RPMI7951 (cell line): ENCODE measurements around the gene ZNF865. TPM values are rescaled to one million over a fixed set of nuclear protein-coding genes. Genes with fewer than 3 reads are reported as not detected.

Source experiments
- DNase-seq: peaks from one replicate; pipeline ENCODE4 v3.0.0-alpha.2; 2012; ENCODE audit warnings: low read depth
- total RNA-seq: library from RNA; depleted of rRNA; stranded (reverse); fragments of >200 nt; shearing (Covaris generic); gene quantifications from 2 replicates; pipeline ENCODE4 v1.2.3, GENCODE V29; 2014

The ZNF865 gene
- total RNA-seq, 1 experiment from 2014 or later: 0.12 TPM

- DNase-seq: peak; percentile 95
These were observed 225 bp upstream of the ZNF865 start for GRCh38 chr19:55605207-55605636.

DNA sequence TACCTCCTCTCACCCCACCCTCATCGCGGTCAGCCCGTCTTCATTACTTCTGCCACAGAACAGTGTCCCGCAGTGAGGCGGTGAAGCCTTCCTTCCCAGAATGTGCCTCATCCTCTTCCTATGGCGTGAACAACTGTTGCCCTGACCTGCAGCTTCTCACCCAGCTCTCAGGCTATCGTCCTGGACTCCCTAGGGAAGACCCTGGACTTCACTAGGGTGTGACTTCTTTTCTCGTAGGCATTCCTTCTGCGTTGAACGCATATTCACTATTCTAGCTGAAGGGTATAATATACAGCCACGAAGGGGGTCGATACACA, 982 bp downstream of the ZNF865 start:
- DNase-seq: no peak

DNA sequence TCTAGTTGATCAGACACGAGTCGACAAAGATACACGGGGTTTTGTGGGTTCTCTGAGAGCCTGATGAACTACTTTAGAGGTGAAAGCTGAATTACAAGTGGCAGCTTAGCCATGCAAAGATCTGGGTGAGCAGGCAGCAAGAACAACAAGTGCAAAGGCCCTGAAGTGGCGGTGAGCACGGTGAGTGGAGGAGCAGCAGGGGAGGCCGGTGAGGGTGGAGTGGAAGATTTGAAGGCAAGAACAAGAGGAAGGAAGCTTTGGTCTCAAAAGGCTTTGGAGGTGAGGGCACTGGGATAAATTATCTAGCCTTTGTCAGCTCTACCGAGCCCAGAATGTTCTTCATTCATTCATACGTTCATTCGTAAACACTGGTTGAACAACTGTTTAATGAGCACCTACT, 1.4 kb downstream of the ZNF865 start:
- DNase-seq: no peak

DNA sequence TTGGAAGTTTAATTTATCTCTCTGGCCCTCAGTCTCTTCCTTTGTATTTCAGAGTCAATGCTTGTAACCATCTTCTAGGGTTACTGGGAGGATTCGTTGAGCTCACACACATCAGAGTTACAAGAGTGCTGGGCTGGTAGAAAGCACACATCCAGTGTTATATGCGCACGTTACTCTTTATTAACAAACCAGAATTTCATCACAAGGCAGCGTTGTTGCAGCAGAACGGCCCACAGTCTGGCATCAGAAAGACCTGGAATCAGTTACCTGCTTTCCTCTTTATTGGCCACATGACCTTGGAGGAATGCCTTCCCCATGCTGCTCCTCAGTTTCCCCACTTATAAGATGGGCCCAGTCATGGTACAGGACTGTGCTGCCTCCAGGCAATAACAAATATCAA, 3.9 kb downstream of the ZNF865 start:
- no peak for DNase-seq

- no peak for DNase-seq
These were observed 6.0 kb downstream of the ZNF865 start for GRCh38 chr19:55611300-55611982.

DNA sequence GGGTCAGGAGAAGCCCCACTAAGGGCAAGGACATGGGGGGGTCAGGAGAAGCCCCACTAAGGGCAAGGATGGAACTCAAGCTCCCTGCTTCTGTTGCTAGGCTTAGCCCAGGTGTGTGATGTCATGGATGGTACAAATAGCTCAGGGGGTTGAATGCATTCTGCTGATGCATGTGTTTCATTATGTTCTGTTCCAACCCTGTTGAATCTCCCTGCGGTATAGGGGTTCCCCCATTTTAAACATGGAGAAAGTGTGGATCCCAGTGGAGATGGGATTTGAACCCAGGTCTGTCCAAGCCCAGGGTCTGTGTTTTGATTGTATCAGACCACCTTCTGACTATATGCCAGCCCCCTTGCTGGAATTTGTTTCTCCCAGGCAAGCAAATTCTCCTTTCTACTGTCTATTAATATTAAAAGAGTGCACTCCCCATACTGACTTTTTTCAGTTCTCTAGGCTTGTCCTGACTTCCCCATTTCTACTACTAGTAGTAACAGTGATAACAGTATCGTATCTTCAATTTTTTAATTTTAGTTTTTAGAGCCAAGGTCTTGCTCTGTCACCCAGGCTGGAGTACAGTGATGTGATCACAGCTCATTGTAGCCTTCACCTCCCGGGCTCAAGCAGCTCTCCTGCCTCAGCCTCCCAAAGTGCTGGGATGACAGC, 6.7 kb downstream of the ZNF865 start:
- DNase-seq: no peak

- no peak for DNase-seq
These were observed 7.9 kb downstream of the ZNF865 start for GRCh38 chr19:55613396-55613795.

DNA sequence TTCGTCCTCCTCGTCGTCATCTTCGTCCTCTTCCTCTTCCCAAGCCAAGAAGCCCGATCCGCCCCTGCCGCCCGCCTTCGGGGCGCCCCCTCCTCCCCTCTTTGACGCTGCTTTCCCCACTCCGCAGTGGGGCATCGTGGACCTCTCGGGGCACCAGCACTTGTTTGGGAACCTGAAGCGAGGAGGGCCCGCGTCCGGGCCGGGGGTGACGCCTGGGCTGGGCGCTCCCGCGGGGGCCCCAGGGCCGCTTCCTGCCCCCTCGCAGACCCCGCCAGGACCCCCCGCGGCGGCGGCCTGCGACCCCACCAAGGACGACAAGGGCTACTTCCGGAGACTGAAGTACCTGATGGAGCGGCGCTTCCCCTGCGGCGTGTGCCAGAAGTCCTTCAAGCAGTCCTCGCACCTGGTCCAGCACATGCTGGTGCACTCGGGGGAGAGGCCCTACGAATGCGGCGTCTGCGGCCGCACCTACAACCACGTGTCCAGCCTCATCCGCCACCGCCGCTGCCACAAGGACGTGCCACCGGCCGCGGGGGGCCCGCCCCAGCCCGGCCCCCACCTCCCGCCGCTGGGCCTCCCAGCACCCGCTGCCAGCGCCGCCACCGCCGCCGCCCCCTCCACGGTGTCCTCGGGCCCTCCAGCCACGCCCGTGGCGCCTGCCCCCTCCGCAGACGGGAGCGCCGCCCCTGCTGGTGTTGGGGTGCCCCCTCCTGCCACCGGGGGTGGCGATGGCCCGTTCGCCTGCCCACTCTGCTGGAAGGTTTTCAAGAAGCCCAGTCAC, 8.7 kb downstream of the ZNF865 start:
- DNase-seq: no peak

DNA sequence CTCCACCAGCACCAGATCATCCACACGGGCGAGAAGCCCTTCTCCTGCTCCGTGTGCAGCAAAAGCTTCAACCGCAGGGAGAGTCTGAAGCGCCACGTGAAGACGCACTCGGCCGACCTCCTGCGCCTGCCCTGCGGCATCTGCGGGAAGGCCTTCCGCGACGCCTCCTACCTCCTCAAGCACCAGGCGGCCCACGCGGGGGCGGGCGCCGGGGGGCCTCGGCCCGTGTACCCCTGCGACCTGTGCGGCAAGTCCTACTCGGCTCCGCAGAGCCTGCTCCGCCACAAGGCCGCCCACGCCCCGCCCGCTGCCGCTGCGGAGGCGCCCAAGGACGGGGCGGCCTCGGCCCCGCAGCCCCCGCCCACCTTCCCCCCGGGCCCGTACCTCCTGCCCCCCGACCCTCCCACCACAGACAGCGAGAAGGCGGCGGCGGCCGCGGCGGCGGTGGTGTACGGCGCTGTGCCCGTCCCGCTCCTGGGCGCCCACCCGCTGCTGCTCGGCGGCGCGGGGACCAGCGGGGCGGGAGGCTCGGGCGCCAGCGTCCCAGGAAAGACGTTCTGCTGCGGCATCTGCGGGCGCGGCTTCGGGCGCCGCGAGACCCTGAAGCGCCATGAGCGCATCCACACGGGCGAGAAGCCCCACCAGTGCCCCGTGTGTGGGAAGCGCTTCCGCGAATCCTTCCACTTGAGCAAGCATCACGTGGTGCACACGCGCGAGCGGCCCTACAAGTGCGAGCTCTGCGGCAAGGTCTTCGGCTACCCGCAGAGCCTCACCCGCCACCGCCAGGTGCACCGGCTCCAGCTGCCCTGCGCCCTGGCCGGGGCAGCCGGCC, 9.5 kb downstream of the ZNF865 start:
- no peak for DNase-seq

DNA sequence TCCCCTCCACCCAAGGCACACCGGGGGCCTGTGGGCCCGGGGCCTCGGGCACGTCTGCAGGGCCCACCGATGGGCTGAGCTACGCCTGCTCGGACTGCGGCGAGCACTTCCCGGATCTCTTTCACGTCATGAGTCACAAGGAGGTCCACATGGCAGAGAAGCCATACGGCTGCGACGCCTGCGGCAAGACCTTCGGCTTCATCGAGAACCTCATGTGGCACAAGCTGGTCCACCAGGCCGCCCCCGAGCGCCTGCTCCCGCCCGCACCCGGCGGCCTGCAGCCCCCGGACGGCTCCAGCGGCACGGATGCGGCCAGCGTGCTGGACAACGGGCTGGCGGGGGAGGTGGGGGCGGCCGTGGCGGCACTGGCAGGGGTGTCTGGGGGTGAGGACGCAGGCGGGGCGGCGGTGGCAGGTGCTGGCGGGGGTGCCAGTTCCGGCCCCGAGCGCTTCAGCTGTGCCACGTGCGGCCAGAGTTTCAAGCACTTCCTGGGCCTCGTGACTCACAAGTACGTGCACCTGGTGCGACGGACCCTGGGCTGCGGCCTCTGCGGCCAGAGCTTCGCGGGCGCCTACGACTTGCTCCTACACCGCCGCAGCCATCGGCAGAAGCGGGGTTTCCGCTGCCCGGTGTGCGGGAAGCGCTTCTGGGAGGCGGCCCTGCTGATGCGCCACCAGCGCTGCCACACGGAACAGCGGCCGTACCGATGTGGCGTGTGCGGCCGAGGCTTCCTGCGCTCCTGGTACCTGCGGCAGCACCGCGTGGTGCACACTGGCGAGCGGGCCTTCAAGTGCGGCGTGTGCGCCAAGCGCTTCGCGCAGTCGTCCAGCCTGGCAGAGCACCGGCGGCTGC, 10.3 kb downstream of the ZNF865 start:
- no peak for DNase-seq

DNA sequence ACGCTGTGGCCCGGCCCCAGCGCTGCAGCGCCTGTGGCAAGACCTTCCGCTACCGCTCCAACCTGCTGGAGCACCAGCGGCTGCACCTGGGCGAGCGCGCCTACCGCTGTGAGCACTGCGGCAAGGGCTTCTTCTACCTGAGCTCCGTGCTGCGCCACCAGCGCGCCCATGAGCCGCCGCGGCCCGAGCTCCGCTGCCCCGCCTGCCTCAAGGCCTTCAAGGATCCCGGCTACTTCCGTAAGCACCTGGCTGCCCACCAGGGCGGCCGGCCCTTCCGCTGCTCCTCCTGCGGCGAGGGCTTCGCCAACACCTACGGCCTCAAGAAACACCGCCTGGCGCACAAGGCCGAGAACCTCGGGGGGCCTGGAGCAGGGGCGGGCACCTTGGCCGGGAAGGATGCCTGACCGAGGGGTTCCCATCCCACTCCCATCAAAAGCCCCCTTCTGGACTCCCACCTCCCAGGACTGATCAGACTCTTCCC, 11.0 kb downstream of the ZNF865 start:
- DNase-seq: no peak

DNA sequence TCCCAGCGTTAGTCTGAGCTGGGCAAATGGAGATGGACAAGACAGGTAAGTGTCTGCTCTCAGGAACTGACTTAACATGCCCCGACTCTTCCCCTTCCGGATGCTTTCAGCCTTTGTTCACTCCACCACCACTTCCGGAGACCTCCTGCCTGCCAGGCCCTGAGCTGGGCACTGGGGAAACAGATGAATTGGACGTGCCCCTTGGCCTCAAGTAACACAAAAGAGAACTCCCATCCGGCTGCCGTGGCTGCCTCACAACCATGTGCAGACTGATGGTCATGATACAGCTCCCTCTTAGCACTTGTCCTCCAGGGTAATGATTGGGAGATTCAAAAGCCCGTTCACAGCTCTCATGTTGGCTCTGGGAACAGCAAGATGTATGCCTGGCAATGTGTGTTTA, 12.0 kb downstream of the ZNF865 start:
- DNase-seq: no peak

DNA sequence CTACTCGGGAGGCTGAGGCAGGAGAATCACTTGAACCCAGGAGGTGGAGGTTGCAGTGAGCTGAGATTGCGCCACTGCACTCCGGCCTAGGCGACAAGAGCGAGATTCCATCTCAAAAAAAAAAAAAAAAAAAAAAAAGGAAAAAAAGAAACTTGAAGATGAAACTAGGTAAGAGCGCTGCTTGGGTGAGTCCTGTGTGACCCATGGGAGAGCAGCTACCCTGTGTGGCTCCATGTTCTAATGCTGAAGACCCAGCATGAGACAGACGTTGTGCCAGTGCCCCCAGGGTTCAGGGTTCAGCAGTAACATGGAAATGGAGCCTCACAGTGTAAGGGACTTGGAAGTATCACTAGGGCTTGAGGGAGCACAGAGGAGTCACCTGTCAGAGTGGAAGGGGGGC, 13.0 kb downstream of the ZNF865 start:
- no peak for DNase-seq

DNA sequence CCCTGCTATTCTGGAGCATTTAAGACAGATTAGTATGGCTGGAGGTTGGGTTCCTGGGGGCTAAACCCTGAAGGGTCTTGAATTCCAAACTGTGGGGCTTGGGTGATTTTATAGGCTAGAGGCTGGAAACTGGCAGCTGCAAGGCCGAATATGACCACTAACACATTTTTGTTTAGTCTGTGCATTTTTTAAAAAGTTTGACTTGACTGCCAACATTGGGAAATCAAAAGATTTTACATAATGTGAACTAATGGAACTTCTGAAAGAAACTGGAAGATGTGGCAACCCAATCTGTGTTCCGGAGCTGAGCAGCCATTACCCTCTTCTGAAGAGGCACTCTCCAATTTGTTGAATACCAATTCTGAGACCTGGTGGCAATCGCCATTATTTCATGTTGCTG, 13.8 kb downstream of the ZNF865 start:
- DNase-seq: no peak

- no peak for DNase-seq
These were observed 15.2 kb downstream of the ZNF865 start for GRCh38 chr19:55620410-55621204.

DNA sequence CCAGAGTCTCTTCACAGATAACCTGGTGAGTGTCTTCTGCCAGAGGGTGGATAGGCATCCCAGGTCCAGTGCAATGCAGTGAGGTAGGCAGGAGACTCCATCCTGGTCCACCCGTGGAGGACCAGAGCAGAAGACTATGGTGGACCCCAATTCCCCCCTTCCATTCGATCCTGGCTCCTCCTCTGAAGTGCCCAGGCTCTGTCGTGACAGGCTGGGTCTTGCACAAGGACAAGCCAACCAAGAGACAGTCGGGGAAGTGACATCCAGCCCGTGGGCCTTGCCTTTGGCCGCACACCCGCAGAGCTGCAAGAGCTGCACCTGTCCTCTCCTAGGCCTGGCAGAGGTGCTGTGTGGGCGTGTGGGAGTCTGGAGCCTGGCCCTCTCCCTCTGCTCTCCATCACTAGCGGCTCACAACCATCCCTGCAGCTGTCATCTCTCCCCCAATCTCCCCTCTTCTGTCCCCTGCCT, 15.8 kb downstream of the ZNF865 start:
- no peak for DNase-seq

DNA sequence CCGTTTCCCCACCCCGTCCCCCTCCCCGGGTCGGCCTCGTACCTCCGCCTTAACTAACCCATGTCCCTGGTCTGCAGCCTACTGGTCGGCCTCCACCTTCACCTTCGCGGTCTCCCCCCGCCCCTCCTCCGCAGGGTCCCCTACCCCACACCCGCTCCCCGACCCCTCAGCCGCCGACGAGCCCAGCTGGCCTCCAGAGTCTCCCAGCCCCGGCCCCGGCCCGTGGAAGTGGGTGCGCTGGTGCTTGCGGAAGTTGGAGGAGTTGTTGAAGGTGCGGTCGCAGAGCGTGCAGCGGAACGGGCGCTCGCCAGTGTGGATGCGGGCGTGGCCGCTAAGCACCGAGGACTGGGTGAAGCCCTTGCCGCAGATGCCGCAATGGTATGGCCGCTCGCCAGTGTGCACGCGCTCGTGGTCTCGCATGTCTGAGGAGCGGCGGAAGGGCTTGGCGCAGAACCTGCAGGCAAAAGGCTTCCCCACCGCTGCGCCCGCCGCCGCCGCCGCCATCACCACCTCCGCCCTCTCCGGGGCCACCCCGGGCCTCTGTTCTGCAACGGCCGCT, 16.3 kb downstream of the ZNF865 start:
- DNase-seq: no peak

DNA sequence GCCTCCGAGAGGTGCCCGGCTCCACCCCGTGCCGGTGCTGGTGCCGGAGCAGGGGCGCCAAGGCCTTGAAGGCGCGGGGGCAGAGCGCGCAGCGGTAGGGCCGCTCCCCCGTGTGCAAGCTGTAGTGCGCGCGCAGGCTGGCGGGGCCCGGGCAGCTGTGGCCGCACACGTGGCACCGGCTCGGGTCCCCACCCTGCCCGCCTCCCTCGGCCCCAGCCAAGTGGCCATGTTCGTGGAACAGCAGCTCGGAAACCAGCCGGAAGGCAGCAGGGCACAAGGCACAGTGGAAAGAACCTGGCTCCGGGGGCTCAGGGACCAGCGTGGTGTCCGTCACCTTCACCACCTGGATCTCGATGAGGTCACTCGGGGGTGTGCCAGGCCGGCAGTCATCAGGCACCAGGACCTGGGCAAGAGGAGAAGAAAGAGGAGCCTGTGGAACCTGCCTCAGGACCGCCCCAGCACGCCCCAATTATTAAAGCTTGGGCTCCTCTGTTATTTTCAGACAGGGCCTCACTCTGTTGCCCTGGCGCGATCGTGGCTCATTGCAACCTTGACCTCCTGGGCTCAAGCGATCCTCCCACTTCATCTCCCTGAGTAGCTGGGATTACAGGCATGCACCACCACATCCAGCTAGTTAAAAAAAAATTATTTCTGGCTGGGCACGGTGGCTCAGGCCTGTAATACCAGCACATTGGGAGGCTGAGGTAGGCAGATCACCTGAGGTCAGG, 17.0 kb downstream of the ZNF865 start:
- DNase-seq: no peak

DNA sequence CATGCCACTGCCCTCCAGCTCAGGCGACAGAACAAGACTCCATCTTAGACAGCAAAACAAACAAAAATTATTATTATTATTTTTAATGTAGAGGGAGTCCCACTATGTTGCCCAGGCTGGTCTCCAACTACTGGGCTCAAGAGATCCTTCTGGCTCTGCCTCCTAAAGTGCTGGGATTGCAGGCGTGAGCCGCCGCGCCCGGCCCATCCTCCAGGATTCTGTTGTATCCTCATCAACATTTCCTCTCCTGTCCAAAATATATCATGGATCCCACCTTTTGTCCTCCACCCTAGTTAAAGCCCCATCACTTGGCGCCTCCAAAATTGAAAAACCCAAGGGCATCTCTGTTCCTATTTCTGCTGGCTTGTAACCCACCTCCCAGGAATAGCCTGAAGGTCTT, 17.7 kb downstream of the ZNF865 start:
- DNase-seq: no peak
